ENCODE results near the gene IL1RL1. TPM values are rescaled to one million over a fixed set of nuclear protein-coding genes. Genes with fewer than 3 reads are reported as not detected.

IL1RL1 gene
- total RNA-seq, result 1 to 10 TPM; 3.4 to 3.8 TPM
- long read RNA-seq, transcript IL1RL1-202 (8 exons, 3,994 nt), result major isoform, 11 of 12 reads
- long read RNA-seq, partial matches to known transcripts, result 0 of 12 reads
- long read RNA-seq, other reads (novel, unspliced or antisense), result 0 of 12 reads

GRCh38 chr2:102310964-102311640 lies at the start of gene IL1RL1:
TSS of gene IL1RL1 (plus strand) at chr2:102311563. CDS start at chr2:102338265, 26,702 bp downstream.
- intact Hi-C loops (cut with DNase I, micrococcal nuclease), result no loop called here
- ATAC-seq (no peak), DNase-seq (no peak)

- intact Hi-C loops (cut with DNase I, micrococcal nuclease), result no loop called here
- DNase-seq (no peak), ATAC-seq (no peak)
These were observed 48.9 kb upstream of the IL1RL1 start for GRCh38 chr2:102262216-102263129.

GRCh38 chr2:102264952-102265351 lies 46.4 kb upstream of the IL1RL1 start:
- no peak for ATAC-seq
- no peak for DNase-seq

DNA sequence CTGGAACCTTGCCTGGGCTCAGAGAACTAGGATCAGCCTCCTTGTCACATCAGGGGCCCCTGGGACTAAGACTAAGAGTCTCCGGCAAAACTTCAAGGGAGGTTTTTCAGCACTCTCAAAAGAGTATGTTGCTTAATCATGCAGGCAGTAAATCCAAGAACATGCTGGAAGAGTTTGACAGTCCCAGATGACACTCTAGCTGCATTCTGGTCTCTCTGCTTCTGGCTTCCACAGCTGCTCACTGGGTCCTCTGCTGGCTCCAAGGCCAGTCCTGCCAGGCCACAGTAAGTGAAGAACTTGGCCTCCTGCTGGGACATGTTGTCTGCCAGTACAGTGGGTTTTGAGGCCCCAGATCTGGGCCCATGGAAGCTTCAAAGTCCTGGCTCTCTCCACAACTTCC lies 45.2 kb upstream of the IL1RL1 start:
- intact Hi-C loops (cut with DNase I, micrococcal nuclease), result no loop called here
- ATAC-seq, result no peak
- no peak for DNase-seq

More at GRCh38 chr2:102264952-102265351, 46.4 kb upstream of the IL1RL1 start:
- intact Hi-C loops (cut with DNase I, micrococcal nuclease), result no loop called here

GRCh38 chr2:102267774-102268173 lies 43.6 kb upstream of the IL1RL1 start:
- DNase-seq (no peak), ATAC-seq (no peak)
- intact Hi-C loops (cut with DNase I, micrococcal nuclease), result no loop called here

DNA sequence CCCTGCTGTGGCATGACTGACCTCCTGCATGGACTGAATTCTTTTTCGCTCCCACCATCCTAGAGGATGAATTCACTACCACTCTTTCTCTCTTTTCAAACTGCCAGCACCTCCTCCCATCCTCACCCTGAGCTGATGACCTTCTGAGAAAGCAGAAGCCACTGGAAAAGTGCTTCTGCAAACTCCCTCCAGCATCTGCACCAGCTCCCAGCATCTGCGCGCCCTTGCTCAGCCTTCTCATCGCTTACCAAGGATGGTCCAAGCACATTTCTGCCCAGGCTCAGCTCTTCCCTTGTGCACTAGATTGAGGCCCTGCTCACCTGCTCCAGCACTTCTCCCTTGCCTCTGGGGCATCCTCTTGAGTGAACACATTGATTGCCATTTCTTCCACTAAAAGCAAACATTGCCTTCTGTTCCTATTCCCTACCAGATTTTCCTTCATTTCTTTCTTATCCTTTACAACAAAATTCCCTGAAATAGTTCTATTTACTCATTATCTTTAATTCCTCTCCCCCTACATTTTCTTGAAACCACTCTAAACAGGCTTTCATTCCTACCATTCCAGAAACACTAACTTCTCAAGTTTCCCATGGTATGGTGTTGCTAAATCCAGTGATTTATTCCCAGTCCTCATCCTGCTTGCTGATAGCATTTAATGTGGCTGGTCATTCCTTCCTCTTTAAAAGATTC lies 42.7 kb upstream of the IL1RL1 start:
- intact Hi-C loops (cut with DNase I, micrococcal nuclease), result no loop called here
- ATAC-seq, result no peak
- no peak for DNase-seq

GRCh38 chr2:102269200-102269524 lies 42.2 kb upstream of the IL1RL1 start:
- no peak for DNase-seq
- no peak for ATAC-seq
- intact Hi-C loops (cut with DNase I, micrococcal nuclease), result no loop called here

GRCh38 chr2:102271844-102272243 lies 39.5 kb upstream of the IL1RL1 start:
- no peak for ATAC-seq
- intact Hi-C loops (cut with DNase I, micrococcal nuclease), result no loop called here
- DNase-seq, result no peak

DNA sequence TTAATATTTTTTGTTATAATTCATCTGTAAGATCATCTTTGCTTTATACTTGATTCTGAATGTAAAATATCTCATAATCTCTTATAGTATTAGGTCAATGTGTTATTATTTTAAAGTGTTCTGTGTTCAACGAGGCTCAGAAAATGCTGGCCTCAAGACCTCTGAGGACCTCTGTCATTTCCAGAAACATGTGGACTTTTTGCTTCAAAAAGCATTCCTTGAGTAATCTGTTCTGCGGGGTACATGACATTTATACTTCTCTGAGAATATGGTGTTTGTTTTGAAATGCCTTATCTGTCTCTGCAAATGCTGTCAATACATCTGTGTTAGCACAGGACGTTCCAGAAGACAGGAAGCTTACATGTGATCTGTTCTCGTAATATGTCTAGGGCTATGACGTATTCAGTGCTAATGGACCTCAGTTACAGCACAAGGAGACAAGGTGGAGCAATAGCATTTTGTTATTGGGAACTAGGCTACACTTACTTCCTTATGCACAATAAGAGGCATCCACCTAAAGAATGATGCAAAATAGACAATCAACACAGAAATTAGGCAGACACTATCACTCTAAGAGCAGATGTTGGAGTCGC lies 37.6 kb upstream of the IL1RL1 start:
- ATAC-seq, result no peak
- intact Hi-C loops (cut with DNase I, micrococcal nuclease), result no loop called here
- no peak for DNase-seq

GRCh38 chr2:102276549-102277201 lies 34.7 kb upstream of the IL1RL1 start:
- intact Hi-C loops (cut with DNase I, micrococcal nuclease), result no loop called here
- DNase-seq, result no peak
- ATAC-seq, result no peak

DNA sequence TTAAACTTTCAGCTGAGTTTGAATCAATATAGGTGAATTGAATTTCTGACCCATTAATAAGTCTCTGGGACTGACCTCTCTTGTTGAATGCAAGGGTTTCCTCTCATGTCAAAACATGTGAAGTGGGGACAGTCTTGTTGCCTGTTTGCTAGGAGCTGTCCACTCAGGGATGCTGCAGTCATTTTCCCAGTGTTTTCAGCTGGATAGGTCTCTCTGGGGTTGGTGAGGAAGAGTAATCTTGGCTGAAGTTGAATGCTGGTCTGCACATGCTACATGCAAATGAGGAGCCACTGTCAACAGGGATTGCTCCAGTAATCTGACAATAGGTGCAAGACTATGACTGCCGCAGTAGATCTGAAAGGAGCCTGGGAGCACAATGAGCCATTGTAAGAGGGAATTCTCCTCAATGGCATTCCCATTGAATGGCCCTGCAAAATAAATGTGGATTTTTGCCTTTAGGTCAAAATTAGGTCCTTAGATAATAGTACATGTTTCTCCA lies 34.1 kb upstream of the IL1RL1 start:
- intact Hi-C loops (cut with DNase I, micrococcal nuclease), result no loop called here
- DNase-seq (no peak), ATAC-seq (no peak)

DNA sequence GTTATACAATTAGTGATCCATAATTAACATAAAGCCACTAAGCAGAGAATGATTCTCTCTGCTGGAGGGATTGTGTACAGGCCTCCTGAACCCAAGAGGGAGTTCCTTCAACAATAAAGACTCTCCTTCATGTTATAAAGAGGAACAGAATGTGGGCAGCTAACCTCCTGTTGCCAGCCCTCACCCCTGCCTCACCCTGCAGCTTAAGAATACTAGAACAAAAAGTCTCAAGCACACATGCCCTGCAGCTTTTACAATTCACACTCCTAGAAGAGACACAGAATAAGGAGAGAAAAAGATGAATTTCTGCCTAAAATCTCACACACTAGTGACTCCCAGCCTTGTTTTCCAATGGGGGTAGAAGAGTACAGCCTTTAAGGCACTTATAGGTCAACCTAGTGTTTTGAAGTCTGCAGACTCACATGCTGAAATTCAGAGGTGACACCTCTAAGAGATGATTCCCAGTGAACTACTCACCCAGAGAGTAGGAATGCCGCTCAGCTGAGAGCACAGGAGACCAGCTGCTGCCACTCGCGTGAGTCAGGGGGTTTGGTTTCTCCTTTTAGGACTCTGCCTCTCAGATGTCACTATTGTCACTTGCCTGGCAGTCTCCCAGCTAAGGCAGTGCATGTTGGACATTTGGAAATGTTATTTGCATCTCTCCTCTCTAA lies 32.5 kb upstream of the IL1RL1 start:
- intact Hi-C loops (cut with DNase I, micrococcal nuclease), result no loop called here
- DNase-seq (no peak), ATAC-seq (no peak)

DNA sequence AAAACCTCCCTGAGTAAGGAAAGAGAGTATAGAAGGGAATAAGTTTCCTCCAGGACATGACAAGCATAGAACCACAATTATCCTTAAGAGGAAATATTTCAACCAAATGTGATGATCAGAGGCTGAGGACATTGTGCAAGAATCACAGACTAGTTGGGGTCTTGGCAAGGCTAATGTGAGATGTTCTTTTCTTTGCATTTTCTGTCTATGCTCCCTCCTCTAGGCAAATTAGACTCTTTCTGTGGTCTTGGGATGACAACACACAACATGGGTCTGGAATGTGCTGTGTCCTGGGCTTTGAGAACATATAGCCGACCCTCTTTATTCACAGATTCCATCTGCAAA lies 32.0 kb upstream of the IL1RL1 start:
- DNase-seq, result no peak
- intact Hi-C loops (cut with DNase I, micrococcal nuclease), result no loop called here
- ATAC-seq, result no peak

DNA sequence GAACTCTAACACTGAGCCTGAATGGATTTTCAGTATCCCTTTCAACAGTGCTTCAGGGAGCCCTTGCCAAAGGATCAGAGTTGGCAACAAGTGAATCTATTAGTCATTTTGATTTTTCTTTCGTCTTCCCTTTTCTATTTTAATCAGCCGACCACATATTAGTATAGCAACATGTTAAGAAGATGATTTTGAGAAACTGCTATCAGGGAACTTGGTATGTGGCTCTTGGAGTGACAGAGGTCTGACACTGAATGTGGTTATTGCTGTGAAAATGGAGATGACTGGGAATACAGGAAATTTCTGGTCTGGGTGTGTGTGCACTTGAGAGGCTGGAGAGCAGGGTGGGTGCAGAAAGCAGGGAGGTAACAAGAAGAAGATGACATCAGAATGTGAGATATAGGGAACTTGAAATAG lies 28.7 kb upstream of the IL1RL1 start:
- intact Hi-C loops (cut with DNase I, micrococcal nuclease), result no loop called here
- ATAC-seq, result no peak
- DNase-seq, result no peak

- ATAC-seq, result no peak
- DNase-seq, result no peak
- intact Hi-C loops (cut with DNase I, micrococcal nuclease), result no loop called here
These were observed 27.4 kb upstream of the IL1RL1 start for GRCh38 chr2:102283996-102284395.

DNA sequence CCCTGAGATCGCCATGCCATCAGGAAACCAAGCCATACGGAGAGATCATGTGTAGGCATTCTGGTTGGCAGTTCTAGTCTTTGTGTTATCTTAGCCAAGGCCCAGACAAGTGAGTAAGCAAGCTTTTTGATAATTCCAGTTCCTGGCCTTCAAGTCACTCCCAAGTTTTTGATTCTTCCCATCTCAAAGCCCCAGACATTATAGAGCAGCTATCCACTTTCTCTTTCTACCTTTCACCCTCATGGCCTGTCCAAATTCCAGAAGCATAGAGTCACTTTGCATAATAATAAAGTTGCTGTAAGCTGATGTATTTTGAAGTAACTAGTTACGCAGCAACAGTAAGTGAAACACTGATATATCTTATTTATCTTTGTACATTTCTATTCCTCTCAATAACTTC lies 26.8 kb upstream of the IL1RL1 start:
- ATAC-seq (no peak), DNase-seq (no peak)
- intact Hi-C loops (cut with DNase I, micrococcal nuclease), result no loop called here

GRCh38 chr2:102285368-102285767 lies 26.0 kb upstream of the IL1RL1 start:
- intact Hi-C loops (cut with DNase I, micrococcal nuclease), result no loop called here
- no peak for ATAC-seq
- no peak for DNase-seq

GRCh38 chr2:102286041-102286440 lies 25.3 kb upstream of the IL1RL1 start:
- ATAC-seq, result no peak
- intact Hi-C loops (cut with DNase I, micrococcal nuclease), result no loop called here
- no peak for DNase-seq

Data from left colon (tissue), 2 donors.